Uterus (tissue), 4 donors: ENCODE data around the gene ZSWIM8. TPM values are rescaled to one million over a fixed set of nuclear protein-coding genes. Genes with fewer than 3 reads are reported as not detected.

Experiments used
- DNase-seq, 2 donors: peaks; one replicate each; pipeline ENCODE4 v3.0.0-alpha.2; 2019 to 2020
- H3K27ac ChIP-seq, 2 donors: fragments of 200-600 bp; sonication (generic); 1 replicate in 1 of 2; 2 replicates in 1 of 2; pipeline ENCODE4 v1.5.1; 2016 to 2018
- H3K27me3 ChIP-seq, 2 donors: fragments of 200-600 bp; sonication (generic); one replicate each; pipeline ENCODE4 v1.5.1; 2018 to 2019; ENCODE audit warnings: control low read depth in 1 of 2
- H3K36me3 ChIP-seq, 2 donors: fragments of 200-600 bp; sonication (generic); one replicate each; pipeline ENCODE4 v1.5.1; 2019; ENCODE audit warnings: control low read depth in 1 of 2
- H3K4me1 ChIP-seq, 2 donors: fragments of 200-600 bp; sonication (generic); one replicate each; pipeline ENCODE4 v1.5.1; 2018 to 2019; ENCODE audit warnings: control low read depth in 1 of 2
- H3K4me3 ChIP-seq, 2 donors: fragments of 200-600 bp; sonication (generic); 1 replicate in 1 of 2; 2 replicates in 1 of 2; pipeline ENCODE4 v1.5.1; 2018 to 2019; ENCODE audit warnings: mild to moderate bottlenecking in 1 of 2
- H3K9me3 ChIP-seq, 2 donors: fragments of 200-600 bp; sonication (generic); one replicate each; pipeline ENCODE4 v1.5.1; 2019; ENCODE audit warnings: control low read depth in 1 of 2
- CTCF ChIP-seq, 4 experiments: fragments of 200-600 bp in 2 of 4; fragments of 450-650 bp in 2 of 4; sonication (generic) in 2 of 4; IDR thresholded peaks; one replicate each; pipeline ENCODE4 v1.5.1; 2016 to 2019; ENCODE audit warnings: antibody characterized with exemption in 4 of 4, mild to moderate bottlenecking in 2 of 4, moderate library complexity in 1 of 4
- POLR2A ChIP-seq, 2 donors: fragments of 450-650 bp; IDR thresholded peaks; one replicate each; pipeline ENCODE4 v1.6.1; 2016; ENCODE audit warnings: antibody characterized with exemption in 2 of 2, mild to moderate bottlenecking in 1 of 2, moderate library complexity in 1 of 2
- intact Hi-C: fragments of 100-400 bp; cut with DNase I; formaldehyde crosslinking; loops from one replicate; pipeline ENCODE4 v1.15.1; 2023; ENCODE audit warnings: low total_unique reads
- total RNA-seq, 4 donors: library from RNA; depleted of rRNA in 3 of 4; stranded (reverse); fragments of >200 nt in 3 of 4; gene quantifications; one replicate each; pipeline versions ENCODE4 v1.1.0 to v1.2.4, GENCODE V29; 2014 to 2023
- donor health status: DM: yes; HTN: yes; CAD: no.

ZSWIM8 gene
- total RNA-seq, 4 donors from 2014 or later = 61.4 to 112 (median 91.1) TPM

DNA sequence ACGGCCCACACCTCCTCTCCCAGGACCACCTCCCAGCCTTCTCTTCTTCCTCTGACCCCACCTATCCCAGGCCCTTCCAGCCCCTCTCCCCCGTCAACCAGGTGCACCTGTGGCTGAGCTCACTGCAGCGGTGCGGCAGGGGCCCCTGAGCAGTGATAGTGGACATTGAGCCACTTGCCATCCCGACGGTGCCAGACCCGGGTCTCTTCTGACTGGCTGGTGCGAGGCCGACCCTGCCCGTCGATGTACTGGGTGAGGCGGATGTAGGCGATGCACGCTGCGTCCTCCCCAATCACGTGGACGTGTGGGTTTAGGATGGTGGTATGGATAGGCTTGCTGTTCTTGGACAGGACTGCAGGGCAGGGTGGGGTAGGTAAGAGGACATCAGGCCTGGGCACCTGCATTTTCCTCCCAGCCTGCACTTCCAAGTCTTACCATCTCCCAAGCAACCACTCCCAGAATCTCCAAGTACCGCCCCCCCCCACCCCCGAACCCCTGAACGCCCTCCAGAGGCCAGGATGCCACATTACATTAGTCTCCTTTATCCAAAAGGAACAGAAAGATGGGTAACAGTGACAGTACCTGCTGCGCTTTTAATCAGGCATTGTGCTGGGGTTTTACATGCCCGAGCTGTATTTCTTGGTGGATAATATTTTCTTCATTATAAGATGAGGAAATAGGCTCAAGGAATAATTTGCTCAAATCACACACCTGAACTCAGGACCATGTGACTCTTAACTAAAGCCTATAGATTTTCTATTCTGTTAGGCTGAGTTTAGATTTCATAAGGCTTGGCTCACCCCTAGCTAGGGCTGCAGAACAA is 29.7 kb downstream of the ZSWIM8 start:
- Histone ChIP-seq H3K36me3 (no peaks in the 10 kb centered on the region), H3K27ac (no peak overlapping the region), H3K27me3 (no peaks in the 10 kb centered on the region), H3K4me1 (no peaks in the 10 kb centered on the region), H3K4me3 (no peak overlapping the region), H3K9me3 (no peaks in the 10 kb centered on the region)
- no peak for DNase-seq
- intact Hi-C loops = no loop called here
- TF ChIP-seq POLR2A (IDR thresholded peaks at IDR 0.05) = no peak
- no peak for TF ChIP-seq CTCF (IDR thresholded peaks at IDR 0.05)

DNA sequence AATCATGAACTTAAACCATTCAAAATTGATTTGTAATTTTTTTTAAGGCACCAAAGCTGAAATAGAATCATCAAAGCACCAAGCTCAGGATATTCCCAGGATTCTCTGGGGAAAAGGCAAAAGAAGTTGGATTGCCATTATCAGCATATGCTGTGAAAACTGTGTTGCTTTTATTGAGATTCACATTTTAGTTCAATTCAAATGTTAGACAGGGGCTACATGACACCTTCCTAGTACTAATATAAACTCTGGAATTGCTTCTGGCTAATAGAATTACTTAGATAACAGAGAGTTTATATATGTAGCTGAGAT is 30.3 kb downstream of the ZSWIM8 start:
- Histone ChIP-seq H3K27me3 (no peaks in the 10 kb centered on the region), H3K4me1 (no peaks in the 10 kb centered on the region), H3K27ac (peak overlapping the region; percentile 14 to 37), H3K4me3 (no peak overlapping the region), H3K9me3 (no peaks in the 10 kb centered on the region), H3K36me3 (no peaks in the 10 kb centered on the region)
- intact Hi-C loops = no loop called here
- TF ChIP-seq CTCF (IDR thresholded peaks at IDR 0.05) (no peak), POLR2A (IDR thresholded peaks at IDR 0.05) (no peak)
- DNase-seq = no peak

GRCh38 chr10:73816917-73817729 is 31.7 kb downstream of the ZSWIM8 start:
- DNase-seq = no peak
- Histone ChIP-seq H3K36me3 (no peaks in the 10 kb centered on the region), H3K9me3 (no peaks in the 10 kb centered on the region), H3K4me1 (no peaks in the 10 kb centered on the region), H3K4me3 (no peak overlapping the region), H3K27ac (peak overlapping the region; percentile 34 to 41), H3K27me3 (no peaks in the 10 kb centered on the region)
- intact Hi-C loops = no loop called here
- TF ChIP-seq POLR2A (IDR thresholded peaks at IDR 0.05) = no peak
- TF ChIP-seq CTCF (IDR thresholded peaks at IDR 0.05) = no peak

GRCh38 chr10:73817826-73818225 is 32.4 kb downstream of the ZSWIM8 start:
- H3K27ac ChIP-seq = no peak overlapping the region
- H3K36me3 ChIP-seq = no peaks in the 10 kb centered on the region
- no peak overlapping the region for H3K4me3 ChIP-seq
- no peaks in the 10 kb centered on the region for H3K4me1 ChIP-seq
- TF ChIP-seq POLR2A (IDR thresholded peaks at IDR 0.05) (no peak), CTCF (IDR thresholded peaks at IDR 0.05) (no peak)
- no peaks in the 10 kb centered on the region for H3K27me3 ChIP-seq
- intact Hi-C loops = no loop called here
- DNase-seq = no peak
- H3K9me3 ChIP-seq = no peaks in the 10 kb centered on the region

DNA sequence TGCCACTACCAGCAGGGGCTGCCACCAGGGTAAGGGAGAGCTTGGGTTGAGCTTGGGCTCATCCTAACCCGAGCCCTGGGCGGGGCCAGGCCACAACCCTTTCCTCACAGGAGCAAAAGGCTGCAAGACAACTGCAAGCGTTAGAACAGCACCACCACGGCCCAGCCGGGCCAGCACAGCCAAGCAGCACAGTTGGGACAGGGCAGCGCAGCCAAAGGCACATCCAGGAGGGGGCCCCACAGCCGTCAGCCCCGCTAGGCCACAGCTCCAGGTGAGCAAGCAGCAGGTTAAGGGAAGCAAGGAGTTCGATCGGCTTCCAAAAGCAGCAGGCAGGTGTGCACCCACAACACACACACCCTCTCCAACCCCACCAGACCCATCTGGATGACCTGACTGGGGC is 33.0 kb downstream of the ZSWIM8 start:
- TF ChIP-seq CTCF (IDR thresholded peaks at IDR 0.05) (no peak), POLR2A (IDR thresholded peaks at IDR 0.05) (no peak)
- H3K27ac ChIP-seq = no peak overlapping the region
- no peaks in the 10 kb centered on the region for H3K36me3 ChIP-seq

More for the DNA sequence above, 33.0 kb downstream of the ZSWIM8 start:
- DNase-seq = no peak
- H3K4me3 ChIP-seq = no peak overlapping the region
- H3K9me3 ChIP-seq = no peaks in the 10 kb centered on the region
- H3K4me1 ChIP-seq = no peaks in the 10 kb centered on the region
- H3K27me3 ChIP-seq = no peaks in the 10 kb centered on the region
- intact Hi-C loops = no loop called here
